ENCODE data around the gene GSTM2. TPM values are rescaled to one million over a fixed set of nuclear protein-coding genes. Genes with fewer than 3 reads are reported as not detected.
"Not testable (repeated sequence)": the region's sequence is repeated elsewhere in the genome, so short reads cannot be mapped to it uniquely, and the experiment has no call there.

Gene GSTM2
- total RNA-seq, 1 donor from 2014 or later = 32.9 TPM

DNA sequence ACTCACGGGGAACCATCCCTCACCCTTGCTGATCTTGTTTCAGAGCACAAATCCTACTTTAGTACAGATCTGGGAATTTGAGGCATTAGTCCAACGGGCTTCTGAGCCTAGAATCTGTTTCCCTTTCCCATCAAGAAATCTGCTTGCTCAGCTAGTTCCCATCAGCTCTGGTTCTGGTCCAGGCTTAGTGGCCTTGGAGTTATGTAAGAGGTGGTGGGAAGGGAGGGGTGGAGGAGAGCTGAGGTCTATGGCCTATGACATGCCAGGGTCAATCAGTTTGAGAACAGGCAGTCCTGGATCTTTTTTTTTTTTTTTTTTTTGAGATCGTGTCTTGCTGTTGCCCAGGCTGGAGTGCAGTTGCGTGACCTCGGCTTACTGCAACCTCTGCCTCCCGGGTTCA, 23.9 kb downstream of the GSTM2 start:
- no peak overlapping the region for H3K27ac ChIP-seq (ENCODE audit: low read depth, low read length)
- H3K36me3 ChIP-seq (ENCODE audit: control insufficient read depth in 3 of 3, insufficient read depth in 3 of 3, low read length in 3 of 3) = no peaks in the 10 kb centered on the region
- H3K4me3 ChIP-seq (ENCODE audit: low read length in 3 of 3) = no peak overlapping the region
- H3K4me1 ChIP-seq (ENCODE audit: control insufficient read depth in 3 of 3, insufficient read depth in 3 of 3, low read length in 3 of 3) = peaks cover 0 to 6% (median 0%) of the 10 kb centered on the region in 3 donors
- no peaks in the 10 kb centered on the region for H3K9me3 ChIP-seq (ENCODE audit: control insufficient read depth in 3 of 3, low read length in 3 of 3)
- H3K9ac ChIP-seq (ENCODE audit: low read depth in 1 of 3, low read length in 3 of 3) = no peak overlapping the region
- no peaks in the 10 kb centered on the region for H3K27me3 ChIP-seq (ENCODE audit: control insufficient read depth in 3 of 3, insufficient read depth in 3 of 3, low read length in 3 of 3)

DNA sequence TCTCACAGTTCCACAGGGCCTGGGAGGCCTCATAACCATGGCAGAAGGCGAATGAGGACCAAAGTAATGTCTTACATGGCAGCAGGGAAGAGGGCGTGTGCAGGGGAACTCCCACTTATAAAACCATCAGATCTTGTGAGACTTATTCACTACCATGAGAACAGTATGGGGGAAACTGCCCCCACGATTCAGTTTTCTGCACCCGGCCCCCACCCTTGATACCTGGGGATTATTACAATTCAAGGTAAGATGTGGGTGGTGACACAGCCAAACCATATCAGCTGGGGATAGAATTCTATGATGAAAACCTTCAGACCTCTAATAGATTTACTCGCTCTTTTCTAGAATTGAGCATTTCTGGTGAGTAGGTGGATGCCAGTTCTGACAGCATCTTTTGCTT, 26.5 kb downstream of the GSTM2 start:
- not testable (repeated sequence) for H3K27ac ChIP-seq (ENCODE audit: low read depth, low read length); H3K4me1 ChIP-seq (ENCODE audit: control insufficient read depth in 3 of 3, insufficient read depth in 3 of 3, low read length in 3 of 3); H3K36me3 ChIP-seq (ENCODE audit: control insufficient read depth in 3 of 3, insufficient read depth in 3 of 3, low read length in 3 of 3); H3K9me3 ChIP-seq (ENCODE audit: control insufficient read depth in 3 of 3, low read length in 3 of 3); H3K27me3 ChIP-seq (ENCODE audit: control insufficient read depth in 3 of 3, insufficient read depth in 3 of 3, low read length in 3 of 3); H3K9ac ChIP-seq (ENCODE audit: low read depth in 1 of 3, low read length in 3 of 3); H3K4me3 ChIP-seq (ENCODE audit: low read length in 3 of 3)

DNA sequence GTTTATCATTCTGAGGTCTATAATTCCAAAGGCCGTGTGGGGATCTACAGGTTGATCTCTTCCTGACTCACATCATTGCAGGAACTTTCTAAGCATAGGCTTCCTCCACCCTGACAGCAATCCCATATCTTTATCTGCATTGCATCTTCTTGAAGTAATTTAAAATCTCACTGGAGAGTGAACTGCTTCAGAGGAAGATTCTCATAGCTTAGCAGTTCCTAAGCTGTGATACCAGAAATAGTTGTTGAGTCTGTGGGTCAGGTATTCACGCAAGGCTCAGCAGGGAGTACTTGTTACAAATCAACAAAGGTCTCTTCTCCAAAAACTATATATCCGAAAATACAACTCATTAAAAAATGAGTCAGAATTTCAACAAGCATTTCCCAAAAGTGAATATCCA, 27.3 kb downstream of the GSTM2 start:
- H3K27ac ChIP-seq (ENCODE audit: low read depth, low read length); H3K36me3 ChIP-seq (ENCODE audit: control insufficient read depth in 3 of 3, insufficient read depth in 3 of 3, low read length in 3 of 3): not testable (repeated sequence)

DNA sequence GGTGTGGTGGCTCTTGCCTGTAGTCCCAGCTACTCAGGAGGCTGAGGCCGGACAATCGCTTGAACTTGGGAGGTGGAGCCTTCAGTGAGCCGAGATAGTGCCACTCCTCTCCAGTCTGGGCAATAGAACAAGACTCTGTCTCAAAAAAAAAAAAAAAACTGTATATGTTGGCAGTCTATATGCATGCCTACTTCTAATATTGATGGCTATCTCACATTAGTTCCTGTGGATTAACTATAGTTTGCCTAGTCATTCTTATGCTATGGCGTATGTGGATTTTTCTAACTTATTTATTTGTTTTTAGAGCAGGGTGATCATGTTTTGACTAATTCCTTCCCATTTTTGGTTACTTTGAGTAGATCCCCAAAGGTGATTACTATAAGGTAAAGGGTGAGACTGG, 29.2 kb downstream of the GSTM2 start:
- no peaks in the 10 kb centered on the region for H3K9me3 ChIP-seq (ENCODE audit: control insufficient read depth in 3 of 3, low read length in 3 of 3)
- H3K36me3 ChIP-seq (ENCODE audit: control insufficient read depth in 3 of 3, insufficient read depth in 3 of 3, low read length in 3 of 3) = no peaks in the 10 kb centered on the region
- H3K27me3 ChIP-seq (ENCODE audit: control insufficient read depth in 3 of 3, insufficient read depth in 3 of 3, low read length in 3 of 3) = no peaks in the 10 kb centered on the region
- no peaks in the 10 kb centered on the region for H3K4me1 ChIP-seq (ENCODE audit: control insufficient read depth in 3 of 3, insufficient read depth in 3 of 3, low read length in 3 of 3)
- no peak overlapping the region for H3K27ac ChIP-seq (ENCODE audit: low read depth, low read length)
- no peak overlapping the region for H3K4me3 ChIP-seq (ENCODE audit: low read length in 3 of 3)
- no peak overlapping the region for H3K9ac ChIP-seq (ENCODE audit: low read depth in 1 of 3, low read length in 3 of 3)

More for the DNA sequence above, 27.3 kb downstream of the GSTM2 start:
- not testable (repeated sequence) for H3K4me1 ChIP-seq (ENCODE audit: control insufficient read depth in 3 of 3, insufficient read depth in 3 of 3, low read length in 3 of 3); H3K27me3 ChIP-seq (ENCODE audit: control insufficient read depth in 3 of 3, insufficient read depth in 3 of 3, low read length in 3 of 3); H3K9me3 ChIP-seq (ENCODE audit: control insufficient read depth in 3 of 3, low read length in 3 of 3); H3K9ac ChIP-seq (ENCODE audit: low read depth in 1 of 3, low read length in 3 of 3); H3K4me3 ChIP-seq (ENCODE audit: low read length in 3 of 3)

DNA sequence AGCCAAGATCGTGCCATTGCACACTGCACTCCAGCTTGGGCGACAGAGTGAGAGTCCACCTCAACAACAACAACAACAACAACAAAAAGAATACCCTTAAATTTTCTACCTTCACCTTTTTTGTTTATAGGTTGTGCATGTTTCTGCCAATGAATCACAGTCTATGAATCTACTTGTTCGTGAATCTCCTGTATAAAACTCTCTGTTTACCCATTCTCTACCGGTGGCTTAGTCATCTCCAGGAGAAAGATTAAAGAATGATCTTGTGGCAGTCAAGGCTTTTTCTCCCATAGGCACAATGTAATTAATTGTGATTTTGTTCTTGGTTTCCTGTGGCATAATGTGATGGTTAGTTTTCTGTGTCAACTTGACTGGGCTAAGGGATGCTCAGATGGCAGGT, 30.0 kb downstream of the GSTM2 start:
- not testable (repeated sequence) for H3K9ac ChIP-seq (ENCODE audit: low read depth in 1 of 3, low read length in 3 of 3); H3K27me3 ChIP-seq (ENCODE audit: control insufficient read depth in 3 of 3, insufficient read depth in 3 of 3, low read length in 3 of 3); H3K36me3 ChIP-seq (ENCODE audit: control insufficient read depth in 3 of 3, insufficient read depth in 3 of 3, low read length in 3 of 3); H3K9me3 ChIP-seq (ENCODE audit: control insufficient read depth in 3 of 3, low read length in 3 of 3); H3K4me3 ChIP-seq (ENCODE audit: low read length in 3 of 3); H3K27ac ChIP-seq (ENCODE audit: low read depth, low read length); H3K4me1 ChIP-seq (ENCODE audit: control insufficient read depth in 3 of 3, insufficient read depth in 3 of 3, low read length in 3 of 3)

DNA sequence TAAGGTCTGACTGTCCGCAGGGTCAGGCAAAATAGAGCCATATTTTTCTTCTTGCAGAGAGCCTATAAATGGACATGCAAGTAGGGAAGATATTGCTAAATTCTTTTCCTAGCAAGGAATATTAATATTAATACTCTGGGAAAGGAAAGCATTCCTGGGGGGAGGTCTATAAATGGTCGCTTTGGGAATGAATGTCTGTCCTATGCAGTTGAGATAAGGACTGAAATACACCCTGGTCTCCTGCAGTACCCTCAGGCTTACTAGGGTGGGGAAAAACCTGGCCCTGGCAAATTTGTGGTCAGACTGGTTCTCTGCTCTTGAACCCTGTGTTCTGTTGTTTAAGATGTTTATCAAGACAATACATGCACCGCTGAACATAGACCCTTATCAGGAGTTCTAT, 35.1 kb downstream of the GSTM2 start:
- H3K27ac ChIP-seq (ENCODE audit: low read depth, low read length) = not testable (repeated sequence)

DNA sequence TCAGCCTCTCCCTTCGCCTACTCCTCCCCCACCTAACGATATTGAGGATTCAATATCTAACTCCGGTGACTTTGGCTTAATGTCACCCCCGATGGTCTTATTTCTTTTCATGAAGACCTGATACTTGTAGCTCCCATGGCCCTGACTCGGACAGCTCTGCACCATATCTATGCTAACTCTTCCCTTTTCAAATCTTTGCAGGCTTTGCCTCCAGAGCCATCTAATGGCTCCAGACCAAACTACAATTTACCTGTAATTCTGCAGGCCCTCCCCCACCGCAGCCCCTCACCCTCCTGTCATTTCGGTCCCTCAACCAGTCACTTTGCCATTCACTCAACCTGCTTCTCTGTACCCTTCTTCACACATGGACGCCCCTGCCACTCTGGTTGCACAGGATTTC, 36.3 kb downstream of the GSTM2 start:
- no peaks in the 10 kb centered on the region for H3K4me1 ChIP-seq (ENCODE audit: control insufficient read depth in 3 of 3, insufficient read depth in 3 of 3, low read length in 3 of 3)
- H3K4me3 ChIP-seq (ENCODE audit: low read length in 3 of 3) = no peak overlapping the region
- no peaks in the 10 kb centered on the region for H3K27me3 ChIP-seq (ENCODE audit: control insufficient read depth in 3 of 3, insufficient read depth in 3 of 3, low read length in 3 of 3)
- H3K27ac ChIP-seq (ENCODE audit: low read depth, low read length) = no peak overlapping the region
- no peaks in the 10 kb centered on the region for H3K9me3 ChIP-seq (ENCODE audit: control insufficient read depth in 3 of 3, low read length in 3 of 3)
- H3K36me3 ChIP-seq (ENCODE audit: control insufficient read depth in 3 of 3, insufficient read depth in 3 of 3, low read length in 3 of 3) = no peaks in the 10 kb centered on the region
- H3K9ac ChIP-seq (ENCODE audit: low read depth in 1 of 3, low read length in 3 of 3) = no peak overlapping the region

More for the DNA sequence above, 35.1 kb downstream of the GSTM2 start:
- H3K27me3 ChIP-seq (ENCODE audit: control insufficient read depth in 3 of 3, insufficient read depth in 3 of 3, low read length in 3 of 3); H3K4me3 ChIP-seq (ENCODE audit: low read length in 3 of 3); H3K36me3 ChIP-seq (ENCODE audit: control insufficient read depth in 3 of 3, insufficient read depth in 3 of 3, low read length in 3 of 3); H3K9me3 ChIP-seq (ENCODE audit: control insufficient read depth in 3 of 3, low read length in 3 of 3); H3K9ac ChIP-seq (ENCODE audit: low read depth in 1 of 3, low read length in 3 of 3); H3K4me1 ChIP-seq (ENCODE audit: control insufficient read depth in 3 of 3, insufficient read depth in 3 of 3, low read length in 3 of 3): not testable (repeated sequence)

DNA sequence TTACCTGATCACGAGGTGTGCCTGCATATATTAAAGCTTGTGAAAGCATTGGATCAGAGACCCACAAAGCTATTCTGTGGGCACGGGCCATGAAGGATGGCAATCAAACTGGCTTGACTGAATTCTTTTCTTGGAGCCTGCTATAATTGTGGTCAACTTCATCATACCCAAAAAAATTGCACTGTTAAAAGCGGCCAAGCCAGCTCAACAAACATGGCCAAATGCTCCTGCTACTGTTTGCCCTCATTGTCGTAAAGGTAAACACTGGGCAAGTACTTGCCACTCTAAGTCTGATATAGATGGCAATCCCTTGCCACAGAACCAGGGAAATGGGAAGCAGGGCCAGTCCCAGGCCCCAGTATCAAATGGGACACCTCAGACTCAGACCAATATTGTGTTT, 37.6 kb downstream of the GSTM2 start:
- Histone ChIP-seq H3K27me3 (ENCODE audit: control insufficient read depth in 3 of 3, insufficient read depth in 3 of 3, low read length in 3 of 3) (no peaks in the 10 kb centered on the region), H3K4me3 (ENCODE audit: low read length in 3 of 3) (no peak overlapping the region), H3K4me1 (ENCODE audit: control insufficient read depth in 3 of 3, insufficient read depth in 3 of 3, low read length in 3 of 3) (no peaks in the 10 kb centered on the region), H3K9ac (ENCODE audit: low read depth in 1 of 3, low read length in 3 of 3) (no peak overlapping the region), H3K36me3 (ENCODE audit: control insufficient read depth in 3 of 3, insufficient read depth in 3 of 3, low read length in 3 of 3) (no peaks in the 10 kb centered on the region), H3K9me3 (ENCODE audit: control insufficient read depth in 3 of 3, low read length in 3 of 3) (no peaks in the 10 kb centered on the region), H3K27ac (ENCODE audit: low read depth, low read length) (no peak overlapping the region)

DNA sequence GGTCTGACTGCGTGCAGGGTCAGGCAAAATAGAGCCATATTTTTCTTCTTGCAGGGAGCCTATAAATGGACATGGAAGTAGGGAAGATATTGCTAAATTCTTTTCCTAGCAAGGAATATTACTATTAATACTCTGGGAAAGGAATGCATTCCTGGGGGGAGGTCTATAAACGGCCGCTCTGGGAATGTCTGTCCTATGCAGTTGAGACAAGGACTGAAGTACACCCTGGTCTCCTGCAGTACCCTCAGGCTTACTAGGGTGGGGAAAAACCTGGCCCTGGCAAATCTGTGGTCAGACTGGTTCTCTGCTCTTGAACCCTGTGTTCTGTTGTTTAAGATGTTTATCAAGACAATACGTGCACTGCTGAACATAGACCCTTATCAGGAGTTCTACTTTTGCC, 41.1 kb downstream of the GSTM2 start:
- not testable (repeated sequence) for H3K27me3 ChIP-seq (ENCODE audit: control insufficient read depth in 3 of 3, insufficient read depth in 3 of 3, low read length in 3 of 3); H3K36me3 ChIP-seq (ENCODE audit: control insufficient read depth in 3 of 3, insufficient read depth in 3 of 3, low read length in 3 of 3); H3K9me3 ChIP-seq (ENCODE audit: control insufficient read depth in 3 of 3, low read length in 3 of 3); H3K4me1 ChIP-seq (ENCODE audit: control insufficient read depth in 3 of 3, insufficient read depth in 3 of 3, low read length in 3 of 3); H3K27ac ChIP-seq (ENCODE audit: low read depth, low read length); H3K9ac ChIP-seq (ENCODE audit: low read depth in 1 of 3, low read length in 3 of 3); H3K4me3 ChIP-seq (ENCODE audit: low read length in 3 of 3)

DNA sequence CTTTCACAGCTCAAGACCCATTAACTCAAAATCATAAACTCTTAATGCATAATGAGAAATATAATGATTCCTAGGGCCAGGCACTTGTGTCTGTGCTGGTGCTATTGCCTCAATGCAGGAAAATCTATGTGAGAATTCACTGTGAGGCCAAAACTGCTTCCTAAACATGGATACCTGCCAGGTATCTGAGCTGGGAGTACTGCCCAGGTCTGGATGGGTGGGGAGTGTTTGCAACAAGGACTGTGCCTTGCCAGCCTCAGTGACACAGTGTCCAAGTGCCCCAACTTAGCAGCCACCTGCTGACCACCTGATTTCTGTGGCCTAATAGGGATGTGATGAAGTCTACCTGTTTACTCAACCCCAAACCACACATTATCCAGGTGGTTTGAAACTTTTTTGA, 42.0 kb downstream of the GSTM2 start:
- H3K36me3 ChIP-seq (ENCODE audit: control insufficient read depth in 3 of 3, insufficient read depth in 3 of 3, low read length in 3 of 3); H3K9ac ChIP-seq (ENCODE audit: low read depth in 1 of 3, low read length in 3 of 3); H3K27me3 ChIP-seq (ENCODE audit: control insufficient read depth in 3 of 3, insufficient read depth in 3 of 3, low read length in 3 of 3); H3K27ac ChIP-seq (ENCODE audit: low read depth, low read length); H3K4me3 ChIP-seq (ENCODE audit: low read length in 3 of 3); H3K9me3 ChIP-seq (ENCODE audit: control insufficient read depth in 3 of 3, low read length in 3 of 3); H3K4me1 ChIP-seq (ENCODE audit: control insufficient read depth in 3 of 3, insufficient read depth in 3 of 3, low read length in 3 of 3): not testable (repeated sequence)

Measured in skeletal muscle tissue (tissue), 4 donors.